ENCODE results near the gene ZNF710. TPM values are rescaled to one million over a fixed set of nuclear protein-coding genes. Genes with fewer than 3 reads are reported as not detected.
A peak's percentile ranks its signal among the peaks of the same experiment; 100 is the strongest.

Gene ZNF710
- total and polyA plus RNA-seq, 2 experiments from 2014 or later: 15.9 to 18.2 TPM

- TF ChIP-seq ZNF462 (CRISPR knock-in tag; IDR thresholded peaks at IDR 0.05) (no peak), ZNF114 (CRISPR knock-in tag; IDR thresholded peaks at IDR 0.05) (no peak), STAT1 (IDR thresholded peaks at IDR 0.05; ENCODE audit: unreplicated experiment) (no peak), EZH2 (IDR thresholded peaks at IDR 0.05; ENCODE audit: low read depth, unreplicated experiment) (no peak), ZNF331 (CRISPR knock-in tag; IDR thresholded peaks at IDR 0.05; ENCODE audit: low read depth) (no peak), ETS1 (IDR thresholded peaks at IDR 0.05) (no peak), CREB1 (CRISPR knock-in tag; IDR thresholded peaks at IDR 0.05; ENCODE audit: low read depth) (no peak), POLR2AphosphoS5 (IDR thresholded peaks at IDR 0.05; ENCODE audit: low read depth) (no peak)
Measured at GRCh38 chr15:90040618-90041017, 39.5 kb downstream of the ZNF710 start (continued).

- H3K9me2 ChIP-seq (ENCODE audit: insufficient read depth): no peaks in the 10 kb centered on the region
- no peak overlapping the region for H3K4me3 ChIP-seq
- H3K36me3 ChIP-seq (ENCODE audit: insufficient read depth): no peaks in the 10 kb centered on the region
- ATAC-seq (no peak; the same call in 2 of the 3 replicates), DNase-seq (ENCODE audit: low spot score) (no peak)
- Mint-ChIP-seq H3K9me3 (no peaks in the 10 kb centered on the region), H3K4me3 (no peak overlapping the region), H3K4me1 (peaks cover 42% of the 10 kb centered on the region), H3K27me3 (ENCODE audit: insufficient read depth, low read depth, poor library complexity) (peaks cover 5% of the 10 kb centered on the region), H3K36me3 (ENCODE audit: low read depth) (no peaks in the 10 kb centered on the region; the same call in 2 of the 3 replicates), H3K27ac (0 out of 2 replicates have a peak overlapping the region, but pooled peaks have one; percentile 12)
- no peak overlapping the region for H3K4me2 ChIP-seq
- H3K27ac ChIP-seq (ENCODE audit: low read depth): no peak overlapping the region
- H2AFZ ChIP-seq: no peak overlapping the region
- no peaks in the 10 kb centered on the region for H3F3A ChIP-seq (replicated peaks; ENCODE audit: low read depth)
- H4K20me1 ChIP-seq (replicated peaks; ENCODE audit: insufficient read depth): no peaks in the 10 kb centered on the region
- peaks cover 6% of the 10 kb centered on the region; the same call in 1 of the 2 replicates for H3K79me2 ChIP-seq (replicated peaks; ENCODE audit: insufficient read depth)
- H3K27me3 ChIP-seq (ENCODE audit: insufficient read depth): no peaks in the 10 kb centered on the region
- no peaks in the 10 kb centered on the region; the same call in 1 of the 2 replicates for H3K4me1 ChIP-seq (ENCODE audit: insufficient read depth)
- TF ChIP-seq JUNB (IDR thresholded peaks at IDR 0.05; ENCODE audit: unreplicated experiment) (no peak), ZNF331 (CRISPR knock-in tag; IDR thresholded peaks at IDR 0.05; ENCODE audit: low read depth) (no peak), REST (IDR thresholded peaks at IDR 0.05; ENCODE audit: unreplicated experiment) (no peak), ZNF114 (CRISPR knock-in tag; IDR thresholded peaks at IDR 0.05) (no peak), CREB1 (CRISPR knock-in tag; IDR thresholded peaks at IDR 0.05; ENCODE audit: low read depth) (no peak), ETS1 (IDR thresholded peaks at IDR 0.05) (no peak), EZH2 (IDR thresholded peaks at IDR 0.05; ENCODE audit: low read depth, unreplicated experiment) (no peak)
- TF ChIP-seq, protein P1, sequence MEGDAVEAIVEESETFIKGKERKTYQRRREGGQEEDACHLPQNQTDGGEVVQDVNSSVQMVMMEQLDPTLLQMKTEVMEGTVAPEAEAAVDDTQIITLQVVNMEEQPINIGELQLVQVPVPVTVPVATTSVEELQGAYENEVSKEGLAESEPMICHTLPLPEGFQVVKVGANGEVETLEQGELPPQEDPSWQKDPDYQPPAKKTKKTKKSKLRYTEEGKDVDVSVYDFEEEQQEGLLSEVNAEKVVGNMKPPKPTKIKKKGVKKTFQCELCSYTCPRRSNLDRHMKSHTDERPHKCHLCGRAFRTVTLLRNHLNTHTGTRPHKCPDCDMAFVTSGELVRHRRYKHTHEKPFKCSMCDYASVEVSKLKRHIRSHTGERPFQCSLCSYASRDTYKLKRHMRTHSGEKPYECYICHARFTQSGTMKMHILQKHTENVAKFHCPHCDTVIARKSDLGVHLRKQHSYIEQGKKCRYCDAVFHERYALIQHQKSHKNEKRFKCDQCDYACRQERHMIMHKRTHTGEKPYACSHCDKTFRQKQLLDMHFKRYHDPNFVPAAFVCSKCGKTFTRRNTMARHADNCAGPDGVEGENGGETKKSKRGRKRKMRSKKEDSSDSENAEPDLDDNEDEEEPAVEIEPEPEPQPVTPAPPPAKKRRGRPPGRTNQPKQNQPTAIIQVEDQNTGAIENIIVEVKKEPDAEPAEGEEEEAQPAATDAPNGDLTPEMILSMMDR (conservative IDR thresholded peaks at IDR 0.05; ENCODE audit: low read depth in 2 of 2): no peak
Measured at GRCh38 chr15:90042356-90042755, 41.2 kb downstream of the ZNF710 start.
